Embryonic facial prominence (tissue), 1 donor: ENCODE data around the gene IL20.

Experiments
- DNase-seq: peaks from one replicate; pipeline ENCODE4 v3.0.0-alpha.2; 2016; ENCODE audit errors: extremely low spot score

Gene IL20

GRCh38 chr1:206864939-206865671, at the start of gene IL20:
IL20 (plus strand) TSS chr1:206865623; CDS start chr1:206865853, 230 bp downstream.
- DNase-seq = no peak

GRCh38 chr1:206816390-206817287, 48.8 kb upstream of the IL20 start:
- no peak for DNase-seq

GRCh38 chr1:206821493-206821892, 43.9 kb upstream of the IL20 start:
- DNase-seq = no peak

DNA sequence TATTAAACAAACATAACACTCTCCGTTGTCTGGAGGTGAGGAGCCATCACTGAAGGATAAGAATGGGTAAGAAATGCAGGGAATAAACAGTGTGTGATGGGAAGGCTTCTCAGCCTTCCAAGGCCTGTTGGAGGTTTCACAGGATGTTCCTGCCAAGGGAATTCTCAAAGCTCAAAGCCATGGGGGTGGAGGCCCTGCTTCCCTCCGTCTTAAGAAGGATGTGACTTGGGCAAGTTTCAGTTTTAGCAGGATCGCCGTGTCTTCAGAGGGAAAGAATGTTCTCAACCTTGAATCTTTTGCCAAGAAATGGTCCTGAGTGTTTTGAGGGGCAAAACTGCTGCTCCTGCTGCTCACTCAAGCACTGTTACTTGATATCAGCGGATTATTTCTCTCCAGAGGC, 41.7 kb upstream of the IL20 start:
- no peak for DNase-seq

GRCh38 chr1:206824331-206824730, 41.1 kb upstream of the IL20 start:
- no peak for DNase-seq

- no peak for DNase-seq
These were observed 39.0 kb upstream of the IL20 start for GRCh38 chr1:206826394-206826793.

DNA sequence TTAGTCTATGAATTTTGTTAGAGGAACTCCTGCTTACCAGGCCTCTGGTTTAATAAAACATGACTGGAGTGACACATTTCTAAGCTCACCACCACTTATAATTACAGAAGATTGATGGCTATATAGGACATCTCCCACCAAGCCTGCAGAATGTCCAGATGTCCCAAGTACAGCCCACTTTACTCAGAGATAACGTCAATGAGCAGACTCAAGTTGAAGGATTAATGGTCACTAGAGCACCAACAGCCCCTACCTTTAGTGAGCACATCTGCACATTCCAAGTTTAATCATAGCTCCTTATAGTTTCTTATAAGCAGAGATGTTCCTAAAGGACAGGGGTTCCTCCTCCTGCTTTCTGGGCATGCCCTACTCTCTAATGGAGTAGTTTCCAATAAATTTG, 37.4 kb upstream of the IL20 start:
- DNase-seq = no peak

DNA sequence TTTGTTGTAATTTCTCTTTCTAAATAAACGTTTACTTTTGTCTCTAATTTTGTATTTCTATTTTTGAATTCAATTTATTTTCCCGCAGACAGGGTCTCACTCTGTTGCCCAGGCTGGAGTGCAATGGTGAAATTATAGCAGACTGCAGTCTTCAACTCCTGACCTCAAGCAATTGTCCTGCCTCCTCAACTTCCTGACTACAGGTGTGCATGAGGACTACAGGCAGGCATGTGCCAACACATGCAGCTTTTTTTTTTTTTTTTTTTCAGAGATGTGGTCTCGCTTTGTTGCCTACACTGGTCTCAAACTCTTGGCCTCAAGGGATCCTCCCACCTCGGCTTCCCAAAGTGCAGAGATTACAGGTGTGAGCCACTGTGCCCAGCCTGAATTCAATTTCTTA, 36.7 kb upstream of the IL20 start:
- DNase-seq = no peak

DNA sequence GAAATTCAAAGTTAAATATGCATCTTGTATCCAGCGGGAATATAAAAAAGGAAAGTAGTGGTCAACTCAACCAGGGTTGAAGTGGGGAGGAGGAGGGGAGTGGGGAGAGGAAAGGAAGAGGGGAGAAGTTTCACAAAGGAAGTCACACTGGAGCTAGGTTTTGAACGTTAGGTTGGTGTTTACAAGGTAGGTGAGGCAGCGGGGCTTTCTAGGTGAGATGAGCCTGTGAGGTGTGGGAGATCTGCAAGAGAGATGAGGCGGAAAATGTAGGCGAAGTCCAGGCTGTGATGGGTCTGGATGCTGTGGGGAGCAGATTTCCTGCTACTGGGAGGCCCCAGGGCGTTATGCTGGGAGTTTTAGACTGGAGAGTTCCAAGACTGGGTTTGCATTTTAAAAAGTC, 36.1 kb upstream of the IL20 start:
- DNase-seq = no peak

- no peak for DNase-seq
These were observed 35.5 kb upstream of the IL20 start for GRCh38 chr1:206829875-206830274.

GRCh38 chr1:206831650-206832049, 33.8 kb upstream of the IL20 start:
- DNase-seq = no peak

DNA sequence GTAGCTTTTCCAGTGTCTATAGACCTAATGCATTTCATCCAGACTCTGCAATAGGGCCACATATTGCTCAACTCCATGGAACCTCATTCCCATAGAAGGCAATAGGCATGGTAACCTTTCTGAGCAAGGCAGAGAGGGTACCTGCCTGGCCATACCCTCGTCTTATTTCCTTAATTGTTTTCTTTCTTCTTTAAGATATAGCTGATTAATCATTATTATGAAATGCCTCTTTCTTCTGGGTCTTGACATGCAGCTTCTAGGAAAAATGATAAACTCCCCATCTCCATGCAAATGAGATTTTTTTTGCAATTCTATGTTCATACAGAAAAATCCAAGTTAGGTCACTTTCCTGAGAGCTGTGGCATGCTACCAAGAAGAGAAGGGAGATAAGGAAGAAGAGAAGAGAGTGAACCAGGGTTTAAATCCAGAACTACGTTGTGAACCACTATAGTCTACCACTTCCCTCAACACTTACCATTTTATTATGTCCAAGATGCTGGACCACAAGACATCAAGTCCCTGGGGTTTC, 33.0 kb upstream of the IL20 start:
- DNase-seq = no peak

DNA sequence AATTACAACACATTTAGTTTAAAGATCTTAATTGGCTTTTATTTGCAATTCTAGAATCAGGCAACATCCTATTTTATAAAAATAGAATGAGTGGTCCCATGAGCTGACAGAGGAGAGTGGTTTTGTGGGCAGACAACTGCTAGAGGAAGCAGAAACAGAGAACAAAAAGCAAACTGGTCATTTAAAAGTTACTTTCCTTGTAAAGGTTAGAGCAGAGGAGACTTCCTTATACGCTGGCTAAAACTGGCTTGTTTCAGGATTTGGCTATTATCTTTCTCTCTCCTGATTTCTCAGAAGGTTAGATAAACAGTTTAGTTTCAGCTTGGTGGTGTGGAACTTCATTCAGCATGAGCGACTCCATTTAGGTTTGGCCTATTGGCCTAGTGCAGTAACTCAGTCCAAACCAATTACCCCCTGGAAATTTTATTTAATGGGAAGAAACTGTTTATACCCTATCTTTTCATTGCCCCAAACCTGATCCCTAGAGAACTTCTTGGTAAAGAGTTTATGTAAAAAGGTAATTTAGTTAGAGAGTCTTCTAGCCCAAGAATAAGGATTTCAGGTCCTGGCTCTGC, 32.2 kb upstream of the IL20 start:
- DNase-seq = no peak

- DNase-seq = no peak
These were observed 31.6 kb upstream of the IL20 start for GRCh38 chr1:206833801-206834200.

DNA sequence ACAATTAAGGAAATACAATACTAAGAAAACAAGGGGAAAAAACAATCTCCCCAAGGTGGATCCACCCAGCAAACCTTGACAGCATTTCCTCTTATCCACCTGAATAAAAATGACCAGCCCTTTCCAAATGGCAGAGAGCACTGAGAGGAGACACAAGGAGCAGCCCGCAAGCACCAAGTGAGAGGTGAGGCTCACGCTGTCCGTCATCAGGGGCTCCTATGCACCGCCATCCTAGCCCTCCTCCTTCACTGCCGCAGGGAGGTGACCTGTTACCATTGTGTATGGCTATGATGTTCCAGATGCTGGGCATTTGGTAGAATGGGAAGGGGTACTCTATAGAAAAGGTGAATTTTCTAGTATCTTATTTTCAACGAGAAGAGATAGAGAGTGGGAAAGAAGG, 31.2 kb upstream of the IL20 start:
- no peak for DNase-seq

DNA sequence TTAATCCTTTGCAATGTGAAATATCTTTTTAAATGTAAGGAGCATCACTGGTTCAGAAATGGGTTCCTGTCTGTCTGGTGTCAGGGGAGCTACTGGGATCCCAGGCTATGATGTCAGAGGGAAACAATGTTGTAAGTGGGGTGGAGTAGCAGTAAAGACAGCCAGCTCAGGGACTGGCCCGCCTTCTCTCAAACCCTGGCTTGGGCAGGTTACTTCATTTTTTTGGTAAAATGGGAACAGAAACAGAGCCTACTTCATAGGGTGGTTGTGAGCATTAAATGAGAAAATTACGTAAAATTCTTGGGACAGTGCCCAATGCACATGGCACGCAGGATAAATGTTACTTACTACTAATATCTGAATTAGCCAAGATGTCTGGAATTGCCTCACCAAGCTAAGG, 30.7 kb upstream of the IL20 start:
- no peak for DNase-seq

- no peak for DNase-seq
These were observed 30.2 kb upstream of the IL20 start for GRCh38 chr1:206835186-206835585.

DNA sequence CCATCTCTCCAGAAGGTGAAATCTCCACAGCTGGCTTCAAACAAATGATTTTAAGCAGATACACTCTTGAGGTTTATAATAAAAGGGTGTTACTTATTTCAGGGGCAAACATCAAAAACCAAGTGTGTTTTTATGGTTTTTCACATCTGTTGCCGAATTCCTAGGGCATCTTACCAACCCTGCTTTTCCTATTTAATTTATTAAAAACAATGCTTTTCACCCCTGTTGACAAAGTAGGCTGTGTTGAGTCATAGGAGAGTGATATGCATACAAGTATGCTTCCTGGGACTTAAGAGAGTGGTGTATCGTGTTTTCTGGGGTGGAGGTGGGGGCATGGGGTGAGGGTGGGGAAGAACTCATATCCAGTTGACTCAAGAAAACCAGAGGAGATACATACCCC, 29.3 kb upstream of the IL20 start:
- no peak for DNase-seq

DNA sequence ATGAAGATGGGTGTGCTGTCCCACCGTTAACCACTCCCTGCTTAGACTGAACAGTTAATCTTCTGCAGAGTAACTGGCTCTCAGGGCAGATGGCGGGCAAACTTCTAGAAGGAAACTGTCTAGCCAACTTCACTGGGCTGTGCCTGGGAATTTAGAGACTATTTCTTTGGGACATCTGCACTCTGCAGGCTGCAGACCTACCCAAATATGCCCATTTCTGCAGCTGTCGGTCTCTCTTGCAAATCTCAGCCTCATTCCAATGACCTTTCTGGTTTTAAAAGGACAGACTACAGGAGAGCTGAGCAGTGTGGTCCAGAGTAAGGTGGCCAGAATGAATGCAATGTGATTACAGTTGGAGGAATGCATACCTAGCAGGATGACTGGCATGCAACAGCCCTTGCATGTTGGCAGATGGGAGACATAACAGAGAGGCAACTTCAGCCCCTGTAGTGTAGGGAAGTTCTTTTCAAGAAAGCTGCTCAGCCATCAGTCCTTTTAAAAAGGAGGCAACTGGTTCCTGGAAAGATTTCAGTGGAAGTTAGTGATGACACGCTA, 26.3 kb upstream of the IL20 start:
- no peak for DNase-seq

DNA sequence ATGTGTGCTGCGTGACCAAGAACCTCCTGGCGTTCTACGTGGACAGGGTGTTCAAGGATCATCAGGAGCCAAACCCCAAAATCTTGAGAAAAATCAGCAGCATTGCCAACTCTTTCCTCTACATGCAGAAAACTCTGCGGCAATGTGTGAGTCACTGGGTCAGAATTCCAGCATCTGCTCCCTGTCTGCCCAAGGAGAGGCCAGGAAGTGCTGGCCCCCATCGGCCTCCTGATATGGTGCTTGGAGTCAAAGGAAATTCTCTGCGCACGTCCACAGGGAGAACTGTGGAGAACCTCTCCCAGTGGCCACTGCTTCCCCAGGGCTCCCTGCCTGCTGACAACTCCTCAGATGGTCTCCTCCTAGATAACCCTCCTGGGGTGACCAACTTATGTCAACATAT, 25.6 kb upstream of the IL20 start:
- DNase-seq = no peak

DNA sequence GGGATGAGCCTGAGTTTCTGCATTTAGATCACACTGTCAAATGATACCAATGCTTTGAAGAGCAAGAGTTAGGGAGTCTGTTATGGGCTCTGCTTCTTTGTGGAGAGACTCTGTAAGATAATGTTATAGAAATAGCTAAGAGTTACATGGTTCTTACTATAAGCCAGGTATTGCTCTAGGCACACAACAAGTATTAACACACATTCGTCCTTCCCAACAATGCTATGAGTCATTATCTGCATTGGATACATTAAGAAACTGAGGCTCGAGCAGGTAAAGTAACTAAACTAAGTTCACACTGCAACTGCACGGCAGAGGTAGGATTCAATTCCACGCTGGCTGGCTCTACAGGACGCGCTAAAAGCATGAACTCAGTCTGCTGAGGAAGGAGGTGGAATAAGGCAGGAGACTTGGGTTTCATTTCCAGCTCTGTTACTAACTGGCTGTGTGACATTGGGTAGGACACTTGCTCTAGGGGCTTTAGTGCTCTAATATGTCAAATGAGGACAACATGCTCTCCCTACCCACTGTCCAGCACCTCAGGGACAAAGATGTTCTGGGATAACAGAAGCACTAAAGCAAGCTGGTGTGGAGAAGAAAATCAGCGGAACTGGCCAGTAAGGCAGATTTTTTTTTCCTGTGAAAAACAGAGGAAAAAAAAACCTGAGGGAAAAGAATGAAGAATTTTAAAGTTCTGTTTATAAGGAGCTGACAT, 23.7 kb upstream of the IL20 start:
- DNase-seq = no peak

DNA sequence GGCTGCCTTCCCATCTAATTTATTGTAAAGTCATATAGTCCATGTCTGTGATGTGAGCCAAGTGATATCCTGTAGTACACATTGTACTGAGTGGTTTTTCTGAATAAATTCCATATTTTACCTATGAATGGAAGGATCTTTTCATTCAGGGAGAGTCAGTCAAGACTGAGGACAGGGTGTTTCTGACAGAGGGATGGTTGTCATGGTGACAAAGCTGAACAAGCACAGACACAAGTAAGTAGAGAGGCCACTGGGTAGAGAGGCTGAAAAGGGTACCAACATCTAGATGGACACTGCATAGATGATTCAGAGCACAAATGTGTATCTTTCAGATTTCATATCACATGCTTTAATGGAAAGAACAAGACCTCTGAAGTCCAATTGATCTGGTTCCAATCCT, 22.6 kb upstream of the IL20 start:
- no peak for DNase-seq
